PC-3 (cell line): ENCODE results near the gene EXOC2. TPM values are rescaled to one million over a fixed set of nuclear protein-coding genes. Genes with fewer than 3 reads are reported as not detected.

Experiments used
- ATAC-seq: fragments of 200-7000 bp; cut with Tn5 transposase; 2 replicates; pipeline ENCODE4 v1.9.1; 2020; ENCODE audit warnings: mild to moderate bottlenecking, moderate library complexity
- BruUV-seq: library from RNA; stranded (reverse); fragments of 400-500 nt; replicated peaks from 2 replicates; lab custom pipeline; 2021; lab: Mats Ljungman, UMichigan
- CTCF ChIA-PET: fragments of 300-600 bp; sonication (Branson Sonifier 250); formaldehyde crosslinking; loops from one replicate; lab custom pipeline; 2022; ENCODE audit warnings: antibody characterized with exemption; lab: Charles Lee
- POLR2A ChIA-PET: fragments of 300-600 bp; sonication (Branson Sonifier 250); formaldehyde crosslinking; loops from one replicate; lab custom pipeline; 2022; ENCODE audit warnings: antibody characterized with exemption; ENCODE audit not compliant: unreplicated experiment; lab: Charles Lee
- DNase-seq: peaks from one replicate; pipeline ENCODE4 v3.0.0-alpha.2; 2015
- H2AFZ ChIP-seq: fragments of 300-600 bp; sonication (generic); 2 replicates; pipeline ENCODE4 v1.6.0; 2016; ENCODE audit warnings: antibody characterized with exemption, low read length
- H3F3A ChIP-seq: fragments of 300-600 bp; sonication (generic); one replicate; pipeline ENCODE4 v1.6.0; 2017; ENCODE audit warnings: antibody characterized with exemption, low read length, control low read depth, mild to moderate bottlenecking; ENCODE audit not compliant: unreplicated experiment
- H3K27ac ChIP-seq: fragments of 300-600 bp; sonication (generic); 2 replicates; pipeline ENCODE4 v1.5.1; 2016; ENCODE audit warnings: mild to moderate bottlenecking, low read length
- H3K27me3 ChIP-seq: fragments of 300-600 bp; sonication (generic); 2 replicates; pipeline ENCODE4 v1.6.1; 2016; ENCODE audit warnings: low read length, mixed read lengths
- H3K36me3 ChIP-seq: fragments of 300-600 bp; sonication (generic); 2 replicates; pipeline ENCODE4 v1.6.1; 2016; ENCODE audit warnings: low read depth, mixed run types, low read length, mixed read lengths
- H3K4me1 ChIP-seq: fragments of 300-600 bp; sonication (generic); 2 replicates; pipeline ENCODE4 v1.5.1; 2016; ENCODE audit warnings: low read length; ENCODE audit not compliant: insufficient read depth
- H3K4me2 ChIP-seq: fragments of 300-600 bp; sonication (generic); 2 replicates; pipeline ENCODE4 v1.6.0; 2016; ENCODE audit warnings: low read length
- H3K4me3 ChIP-seq: fragments of 300-600 bp; sonication (generic); 2 replicates; pipeline ENCODE4 v1.5.1; 2016; ENCODE audit warnings: mild to moderate bottlenecking, low read length, mixed read lengths
- H3K79me2 ChIP-seq: fragments of 300-600 bp; sonication (generic); 2 replicates; pipeline ENCODE4 v1.6.1; 2017; ENCODE audit warnings: low read length, mixed read lengths
- H3K9ac ChIP-seq: fragments of 300-600 bp; sonication (generic); 2 replicates; pipeline ENCODE4 v1.6.0; 2016; ENCODE audit warnings: mild to moderate bottlenecking, low read length
- H3K9me2 ChIP-seq: fragments of 300-600 bp; sonication (generic); replicated peaks from 2 replicates; pipeline ENCODE4 v1.6.1; 2016; ENCODE audit warnings: mixed run types, low read length, mixed read lengths
- H3K9me3 ChIP-seq: fragments of 300-600 bp; sonication (generic); 2 replicates; pipeline ENCODE4 v1.6.1; 2016; ENCODE audit warnings: low read length, mixed read lengths
- H4K20me1 ChIP-seq: fragments of 300-600 bp; sonication (generic); 2 replicates; pipeline ENCODE4 v1.6.1; 2016; ENCODE audit warnings: low read length, mixed read lengths
- EZH2 ChIP-seq: fragments of 300-600 bp; sonication (generic); IDR thresholded peaks from one replicate; pipeline ENCODE4 v1.6.1; 2017; ENCODE audit warnings: antibody characterized with exemption, mild to moderate bottlenecking, low read length; ENCODE audit not compliant: unreplicated experiment
- EZH2phosphoT487 ChIP-seq: fragments of 300-600 bp; sonication (generic); IDR thresholded peaks from 2 replicates; pipeline ENCODE4 v1.6.1; 2018; ENCODE audit warnings: mild to moderate bottlenecking, antibody characterized with exemption, low read length, borderline replicate concordance
- intact Hi-C: fragments of 100-400 bp; cut with micrococcal nuclease; formaldehyde crosslinking; loops from 2 replicates; pipeline ENCODE4 v1.9.0; 2023
- total RNA-seq: library from RNA; depleted of rRNA; stranded (reverse); fragments of >200 nt; gene quantifications from 2 replicates; pipeline ENCODE4 v1.2.3, GENCODE V29; 2014
- TF ChIP-seq, protein P1 (sequence below): fragments of 300-600 bp; sonication (generic); conservative IDR thresholded peaks from 2 replicates; pipeline ENCODE4 v1.5.1; 2017; ENCODE audit warnings: antibody characterized with exemption, low read depth, mild to moderate bottlenecking, low read length

The EXOC2 gene
- total RNA-seq, 1 experiment from 2014 or later, result 27.7 TPM

DNA sequence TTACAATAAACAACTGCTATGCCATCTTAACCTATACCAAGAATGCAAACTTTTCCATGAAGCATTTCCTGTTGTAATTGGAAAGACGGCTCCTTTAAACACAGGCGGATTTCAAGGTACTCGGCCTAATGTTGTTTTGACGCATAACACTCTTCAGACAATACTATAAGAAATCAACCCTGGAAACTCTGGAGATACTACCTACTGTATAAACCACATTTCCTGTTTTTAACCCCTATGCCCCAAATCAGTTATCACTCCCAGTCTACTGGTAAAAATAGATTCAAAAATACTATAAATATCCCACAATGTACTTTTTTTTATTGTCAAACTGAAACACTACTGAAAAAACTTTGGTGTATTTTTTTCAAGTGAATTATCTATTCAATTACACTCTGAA, 183.3 kb downstream of the EXOC2 start:
- H3K4me1 ChIP-seq, result no peaks in the 10 kb centered on the region
- ATAC-seq, result no peak
- no TSS peak for BruUV-seq
- H3K36me3 ChIP-seq, result no peaks in the 10 kb centered on the region
- no peak overlapping the region for H2AFZ ChIP-seq
- no peak overlapping the region for H3K9ac ChIP-seq
- no peaks in the 10 kb centered on the region for H3F3A ChIP-seq
- no peak overlapping the region for H3K27ac ChIP-seq
- H3K27me3 ChIP-seq, result no peaks in the 10 kb centered on the region
- ChIA-PET CTCF (no interaction called here), POLR2A (no interaction called here)
- TF ChIP-seq, protein P1, sequence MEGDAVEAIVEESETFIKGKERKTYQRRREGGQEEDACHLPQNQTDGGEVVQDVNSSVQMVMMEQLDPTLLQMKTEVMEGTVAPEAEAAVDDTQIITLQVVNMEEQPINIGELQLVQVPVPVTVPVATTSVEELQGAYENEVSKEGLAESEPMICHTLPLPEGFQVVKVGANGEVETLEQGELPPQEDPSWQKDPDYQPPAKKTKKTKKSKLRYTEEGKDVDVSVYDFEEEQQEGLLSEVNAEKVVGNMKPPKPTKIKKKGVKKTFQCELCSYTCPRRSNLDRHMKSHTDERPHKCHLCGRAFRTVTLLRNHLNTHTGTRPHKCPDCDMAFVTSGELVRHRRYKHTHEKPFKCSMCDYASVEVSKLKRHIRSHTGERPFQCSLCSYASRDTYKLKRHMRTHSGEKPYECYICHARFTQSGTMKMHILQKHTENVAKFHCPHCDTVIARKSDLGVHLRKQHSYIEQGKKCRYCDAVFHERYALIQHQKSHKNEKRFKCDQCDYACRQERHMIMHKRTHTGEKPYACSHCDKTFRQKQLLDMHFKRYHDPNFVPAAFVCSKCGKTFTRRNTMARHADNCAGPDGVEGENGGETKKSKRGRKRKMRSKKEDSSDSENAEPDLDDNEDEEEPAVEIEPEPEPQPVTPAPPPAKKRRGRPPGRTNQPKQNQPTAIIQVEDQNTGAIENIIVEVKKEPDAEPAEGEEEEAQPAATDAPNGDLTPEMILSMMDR, result no peak
- no peak for TF ChIP-seq EZH2phosphoT487
- TF ChIP-seq EZH2, result no peak
- no peak overlapping the region for H3K4me3 ChIP-seq
- intact Hi-C loops, result no loop called here
- H3K9me2 ChIP-seq, result no peaks in the 10 kb centered on the region
- H3K9me3 ChIP-seq, result no peaks in the 10 kb centered on the region
- no peak overlapping the region for H3K4me2 ChIP-seq
- H4K20me1 ChIP-seq, result no peaks in the 10 kb centered on the region
- no peaks in the 10 kb centered on the region for H3K79me2 ChIP-seq
- DNase-seq, result no peak

DNA sequence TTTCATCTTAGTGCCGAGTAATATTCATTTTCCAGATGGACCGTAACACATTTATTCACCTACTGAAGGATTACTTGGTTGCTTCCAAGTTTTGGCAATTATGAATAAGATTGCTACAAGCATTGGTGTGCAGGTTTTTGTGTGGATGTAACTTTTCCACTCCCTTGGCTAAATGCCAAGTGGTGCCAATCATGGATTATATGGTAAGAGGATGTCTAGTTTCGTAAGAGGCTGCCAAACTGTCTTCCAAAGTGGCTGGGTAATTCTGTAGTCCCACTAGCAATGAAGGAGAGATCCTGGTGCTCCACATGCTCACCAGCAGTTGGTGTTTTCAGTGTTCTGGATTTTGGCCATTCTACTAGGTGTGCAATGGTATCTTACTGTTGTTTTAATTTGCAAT, 184.3 kb downstream of the EXOC2 start:
- Histone ChIP-seq H3K27ac (no peak overlapping the region), H4K20me1 (no peaks in the 10 kb centered on the region), H3K79me2 (no peaks in the 10 kb centered on the region), H3K4me2 (no peak overlapping the region), H3K9ac (no peak overlapping the region), H3K9me2 (no peaks in the 10 kb centered on the region), H3K4me1 (no peaks in the 10 kb centered on the region), H3K9me3 (no peaks in the 10 kb centered on the region), H3F3A (no peaks in the 10 kb centered on the region), H3K36me3 (no peaks in the 10 kb centered on the region), H3K4me3 (no peak overlapping the region), H2AFZ (no peak overlapping the region), H3K27me3 (no peaks in the 10 kb centered on the region)
- POLR2A ChIA-PET, result no interaction called here
- intact Hi-C loops, result no loop called here
- no TSS peak for BruUV-seq
- DNase-seq (no peak), ATAC-seq (no peak)
- no peak for TF ChIP-seq EZH2
- TF ChIP-seq, protein P1, result no peak
- no peak for TF ChIP-seq EZH2phosphoT487
- CTCF ChIA-PET, result no interaction called here

DNA sequence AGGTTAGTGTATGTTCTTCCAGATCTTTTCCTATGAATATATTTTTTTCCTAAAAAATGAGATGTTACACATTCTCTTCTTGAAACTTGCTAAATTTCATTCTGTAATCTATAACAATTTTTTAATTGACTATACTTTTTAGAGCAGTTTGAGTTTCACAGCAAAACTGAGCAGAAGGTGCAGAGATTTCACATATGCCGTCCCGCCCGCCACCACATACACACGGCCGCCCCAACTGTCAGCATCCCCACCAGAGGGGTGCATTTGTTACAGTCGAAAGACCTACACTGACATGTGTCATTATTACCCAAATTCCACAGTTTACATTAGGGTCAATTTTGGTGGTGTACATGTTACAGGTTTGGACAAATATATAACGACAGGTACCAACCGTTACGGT, 184.9 kb downstream of the EXOC2 start:
- TF ChIP-seq, protein P1, result no peak
- TF ChIP-seq EZH2 (no peak), EZH2phosphoT487 (no peak)
- intact Hi-C loops, result no loop called here
- BruUV-seq, result no TSS peak
- H3K4me1 ChIP-seq, result no peaks in the 10 kb centered on the region
- ChIA-PET POLR2A (no interaction called here), CTCF (no interaction called here)
- no peak overlapping the region for H3K27ac ChIP-seq
- H4K20me1 ChIP-seq, result no peaks in the 10 kb centered on the region
- H3K9me3 ChIP-seq, result no peaks in the 10 kb centered on the region
- H3K79me2 ChIP-seq, result no peaks in the 10 kb centered on the region
- H3K4me3 ChIP-seq, result no peak overlapping the region
- DNase-seq, result no peak
- no peak overlapping the region for H3K9ac ChIP-seq
- no peak for ATAC-seq
- H3K4me2 ChIP-seq, result no peak overlapping the region
- H3K36me3 ChIP-seq, result no peaks in the 10 kb centered on the region
- no peak overlapping the region for H2AFZ ChIP-seq
- H3K9me2 ChIP-seq, result no peaks in the 10 kb centered on the region
- no peaks in the 10 kb centered on the region for H3K27me3 ChIP-seq
- no peaks in the 10 kb centered on the region for H3F3A ChIP-seq
